Mucosa of descending colon (tissue), 3 donors: Measurements from ENCODE around the gene ZNF490. TPM values are rescaled to one million over a fixed set of nuclear protein-coding genes. Genes with fewer than 3 reads are reported as not detected.
"Not testable (repeated sequence)": the region's sequence is repeated elsewhere in the genome, so short reads cannot be mapped to it uniquely, and the experiment has no call there.

Experiments used
- ATAC-seq: fragments of 200-7000 bp; cut with Tn5 transposase; one replicate; pipeline ENCODE4 v1.9.1; 2020; ENCODE audit warnings: mild to moderate bottlenecking, moderate library complexity
- DNase-seq, 3 donors: peaks; one replicate each; pipeline ENCODE4 v3.0.0-alpha.2; 2020
- H3K36me3 ChIP-seq: fragments of 200-600 bp; one replicate; pipeline ENCODE4 v1.8.0; 2021; ENCODE audit warnings: low read depth, mild to moderate bottlenecking
- H3K4me1 ChIP-seq: fragments of 200-600 bp; one replicate; pipeline ENCODE4 v1.8.0; 2021; ENCODE audit warnings: low read depth, mild to moderate bottlenecking
- H3K4me3 ChIP-seq: fragments of 200-600 bp; one replicate; pipeline ENCODE4 v1.8.0; 2021; ENCODE audit warnings: mild to moderate bottlenecking
- H3K9me3 ChIP-seq: fragments of 200-600 bp; one replicate; pipeline ENCODE4 v1.8.0; 2021; ENCODE audit warnings: mild to moderate bottlenecking
- intact Hi-C, 2 donors: fragments of 100-400 bp; cut with DNase I in 1 of 2; cut with micrococcal nuclease in 1 of 2; formaldehyde crosslinking; loops; one replicate each; pipeline versions ENCODE4 v1.11.0 to v1.11.1; 2022; cut with DNase I, micrococcal nuclease
- total RNA-seq, 3 donors: library from RNA; stranded (reverse); fragmentation: NEBNext Ultra II Directional in 2 of 3; extraction: Animal tissue kit (Norgen Biotek cat#: 25700) in 2 of 3; gene quantifications; one replicate each; pipeline versions ENCODE4 v1.2.1 to v1.2.4, GENCODE V29; 2021 to 2023
- TF ChIP-seq, protein P1 (sequence below): fragments of 200-600 bp; IDR thresholded peaks from one replicate; pipeline ENCODE4 v1.8.0; 2022; ENCODE audit warnings: antibody characterized with exemption, mild to moderate bottlenecking
- donor health status: DM: no; HTN: no; CAD: no; lungs with moderate emphysema.
- donor health status: DM: no; HTN: no; CAD: no.
- donor health status: DM: no; HTN: yes; CAD: no.

ZNF490 gene
- total RNA-seq, 3 donors from 2014 or later = 8.6 to 11.3 (median 8.8) TPM

DNA sequence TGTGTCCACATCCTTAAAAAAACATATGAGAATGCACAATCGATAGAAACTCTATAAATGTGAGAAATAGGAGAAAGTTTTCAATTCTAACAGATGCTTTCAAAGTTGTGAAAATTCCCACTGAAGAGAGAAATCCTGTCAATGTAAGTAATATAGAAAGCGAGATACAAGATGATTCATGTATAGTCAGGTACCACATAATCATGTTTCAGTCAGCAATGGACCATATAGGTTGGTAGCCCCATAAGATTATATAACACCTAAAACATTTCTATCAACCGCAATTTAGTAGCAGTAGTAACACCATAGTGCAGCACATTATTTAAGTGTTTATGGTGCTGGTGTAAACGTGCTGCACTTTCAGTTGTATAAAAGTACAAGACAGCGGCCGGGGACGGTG lies 18.6 kb upstream of the ZNF490 start:
- ATAC-seq = no peak
- TF ChIP-seq, protein P1, sequence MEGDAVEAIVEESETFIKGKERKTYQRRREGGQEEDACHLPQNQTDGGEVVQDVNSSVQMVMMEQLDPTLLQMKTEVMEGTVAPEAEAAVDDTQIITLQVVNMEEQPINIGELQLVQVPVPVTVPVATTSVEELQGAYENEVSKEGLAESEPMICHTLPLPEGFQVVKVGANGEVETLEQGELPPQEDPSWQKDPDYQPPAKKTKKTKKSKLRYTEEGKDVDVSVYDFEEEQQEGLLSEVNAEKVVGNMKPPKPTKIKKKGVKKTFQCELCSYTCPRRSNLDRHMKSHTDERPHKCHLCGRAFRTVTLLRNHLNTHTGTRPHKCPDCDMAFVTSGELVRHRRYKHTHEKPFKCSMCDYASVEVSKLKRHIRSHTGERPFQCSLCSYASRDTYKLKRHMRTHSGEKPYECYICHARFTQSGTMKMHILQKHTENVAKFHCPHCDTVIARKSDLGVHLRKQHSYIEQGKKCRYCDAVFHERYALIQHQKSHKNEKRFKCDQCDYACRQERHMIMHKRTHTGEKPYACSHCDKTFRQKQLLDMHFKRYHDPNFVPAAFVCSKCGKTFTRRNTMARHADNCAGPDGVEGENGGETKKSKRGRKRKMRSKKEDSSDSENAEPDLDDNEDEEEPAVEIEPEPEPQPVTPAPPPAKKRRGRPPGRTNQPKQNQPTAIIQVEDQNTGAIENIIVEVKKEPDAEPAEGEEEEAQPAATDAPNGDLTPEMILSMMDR = no peak
- Histone ChIP-seq H3K36me3 (peaks cover 30% of the 10 kb centered on the region), H3K9me3 (peaks cover 25% of the 10 kb centered on the region), H3K4me3 (no peak overlapping the region), H3K4me1 (no peaks in the 10 kb centered on the region)
- intact Hi-C loops = no loop called here
- DNase-seq = no peak

DNA sequence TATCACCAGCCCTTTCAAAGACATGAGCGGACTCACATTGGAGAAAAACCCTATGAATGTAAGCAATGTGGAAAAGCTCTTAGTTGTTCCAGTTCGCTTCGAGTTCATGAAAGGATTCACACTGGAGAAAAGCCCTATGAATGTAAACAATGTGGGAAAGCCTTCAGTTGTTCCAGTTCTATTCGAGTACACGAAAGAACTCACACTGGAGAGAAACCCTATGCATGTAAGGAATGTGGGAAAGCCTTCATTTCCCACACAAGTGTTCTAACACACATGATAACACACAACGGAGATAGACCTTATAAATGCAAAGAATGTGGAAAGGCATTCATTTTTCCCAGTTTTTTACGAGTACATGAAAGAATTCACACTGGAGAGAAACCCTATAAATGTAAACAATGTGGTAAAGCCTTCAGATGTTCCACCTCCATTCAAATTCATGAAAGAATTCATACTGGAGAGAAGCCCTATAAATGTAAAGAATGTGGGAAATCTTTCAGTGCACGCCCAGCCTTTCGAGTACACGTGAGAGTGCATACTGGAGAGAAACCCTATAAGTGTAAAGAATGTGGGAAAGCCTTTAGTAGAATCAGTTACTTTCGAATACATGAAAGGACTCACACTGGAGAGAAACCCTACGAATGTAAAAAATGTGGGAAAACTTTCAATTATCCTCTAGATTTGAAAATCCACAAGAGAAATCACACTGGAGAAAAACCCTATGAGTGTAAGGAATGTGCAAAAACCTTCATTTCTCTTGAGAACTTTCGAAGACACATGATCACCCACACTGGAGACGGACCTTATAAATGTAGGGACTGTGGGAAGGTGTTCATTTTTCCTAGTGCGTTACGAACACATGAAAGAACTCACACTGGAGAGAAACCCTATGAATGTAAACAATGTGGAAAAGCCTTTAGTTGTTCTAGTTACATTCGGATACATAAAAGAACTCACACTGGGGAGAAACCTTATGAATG lies 17.7 kb upstream of the ZNF490 start:
- DNase-seq = no peak
- Histone ChIP-seq H3K4me1 (no peaks in the 10 kb centered on the region), H3K36me3 (peaks cover 30% of the 10 kb centered on the region), H3K4me3 (no peak overlapping the region), H3K9me3 (peaks cover 25% of the 10 kb centered on the region)
- TF ChIP-seq, protein P1 = no peak
- intact Hi-C loops = no loop called here
- no peak for ATAC-seq

DNA sequence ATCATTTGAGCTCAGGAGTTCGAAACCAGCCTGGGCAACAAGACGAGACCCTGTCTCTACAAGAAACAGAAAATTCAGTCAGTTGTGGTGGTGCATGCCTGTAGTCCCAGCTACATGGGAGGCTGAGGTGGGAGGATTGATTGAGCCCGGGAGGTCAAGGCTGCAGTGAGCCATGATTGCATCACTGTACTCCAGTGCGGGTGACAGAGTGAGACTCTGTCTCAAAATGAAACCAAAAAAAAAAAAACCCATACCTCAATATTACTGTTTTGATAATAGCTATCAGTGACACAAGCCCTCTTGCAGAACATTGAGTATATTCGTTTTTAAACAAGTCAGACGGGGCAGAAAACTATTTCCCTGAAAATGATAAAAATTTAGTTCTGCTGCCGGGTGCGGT lies 16.3 kb upstream of the ZNF490 start:
- TF ChIP-seq, protein P1 = no peak
- ATAC-seq = no peak
- intact Hi-C loops = no loop called here
- Histone ChIP-seq H3K4me1 (no peaks in the 10 kb centered on the region), H3K36me3 (peaks cover 30% of the 10 kb centered on the region), H3K9me3 (peaks cover 25% of the 10 kb centered on the region), H3K4me3 (no peak overlapping the region)
- no peak for DNase-seq

DNA sequence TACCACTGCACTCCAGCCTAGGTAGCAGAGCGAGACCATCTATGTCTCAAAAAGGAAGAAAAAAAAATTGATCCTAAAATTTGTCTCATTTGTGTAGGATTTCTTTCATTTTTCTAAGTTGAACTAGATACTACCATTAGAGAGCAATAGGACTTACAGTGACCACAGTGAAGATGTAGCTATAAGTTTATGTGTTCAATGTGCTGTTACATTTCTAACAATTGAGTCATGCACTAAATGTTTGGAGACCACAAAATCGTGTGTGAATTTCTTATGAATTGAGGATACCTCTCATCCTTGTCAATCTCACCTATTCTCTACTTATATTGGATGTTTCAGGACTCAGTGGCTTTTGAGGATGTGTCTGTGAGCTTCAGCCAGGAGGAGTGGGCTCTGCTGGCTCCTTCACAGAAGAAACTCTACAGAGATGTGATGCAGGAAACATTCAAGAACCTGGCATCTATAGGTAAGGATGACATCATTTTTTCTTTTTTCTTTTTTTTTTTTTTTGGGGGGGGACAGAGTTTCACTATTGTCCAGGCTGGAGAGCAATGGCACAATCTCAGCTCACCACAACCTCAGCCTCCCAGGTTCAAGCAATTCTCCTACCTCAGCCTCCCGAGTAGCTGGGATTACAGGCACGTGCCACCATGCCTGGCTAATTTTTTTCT lies 12.9 kb upstream of the ZNF490 start:
- intact Hi-C loops = no loop called here
- Histone ChIP-seq H3K4me3 (no peak overlapping the region), H3K9me3 (peaks cover 21% of the 10 kb centered on the region), H3K36me3 (peaks cover 27% of the 10 kb centered on the region), H3K4me1 (peaks cover 3% of the 10 kb centered on the region)
- ATAC-seq (no peak), DNase-seq (no peak)
- TF ChIP-seq, protein P1 = no peak

DNA sequence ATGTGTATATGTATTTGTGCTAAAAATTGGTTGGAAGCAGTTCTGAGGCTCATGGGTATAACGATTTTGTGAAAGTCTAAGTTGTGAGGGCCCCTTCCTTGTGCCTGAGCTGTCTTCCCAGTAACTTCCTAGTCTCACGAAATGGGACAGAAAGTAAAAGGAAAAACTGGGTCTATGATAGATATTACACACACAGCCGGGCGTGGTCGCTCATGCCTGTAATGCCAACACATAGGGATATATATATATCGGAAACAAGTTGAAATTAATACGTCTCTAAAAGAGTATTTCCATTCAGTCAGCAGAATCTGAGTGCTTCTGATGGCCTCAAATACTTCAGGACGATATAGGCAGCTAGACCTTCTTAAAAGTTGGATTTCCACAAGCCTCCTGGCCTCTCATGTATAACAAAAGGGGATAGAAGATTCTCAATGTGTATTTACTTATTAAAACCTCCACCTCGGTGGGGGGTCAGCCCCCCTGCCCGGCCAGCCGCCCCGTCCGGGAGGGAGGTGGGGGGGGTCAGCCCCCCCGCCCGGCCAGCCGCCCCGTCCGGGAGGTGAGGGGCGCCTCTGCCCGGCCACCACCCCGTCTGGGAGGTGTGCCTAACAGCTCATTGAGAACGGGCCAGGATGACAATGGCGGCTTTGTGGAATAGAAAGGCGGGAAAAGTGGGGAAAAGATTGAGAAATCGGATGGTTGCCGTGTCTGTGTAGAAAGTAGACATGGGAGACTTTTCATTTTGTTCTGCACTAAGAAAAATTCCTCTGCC lies 10.8 kb upstream of the ZNF490 start:
- peaks cover 16% of the 10 kb centered on the region for H3K36me3 ChIP-seq
- H3K9me3 ChIP-seq, ATAC-seq, H3K4me3 ChIP-seq, H3K4me1 ChIP-seq, DNase-seq, intact Hi-C loops: not testable (repeated sequence)
